Gastrocnemius medialis (tissue), 4 donors: ENCODE measurements around the gene PPP6R2. TPM values are rescaled to one million over a fixed set of nuclear protein-coding genes. Genes with fewer than 3 reads are reported as not detected.
A peak's percentile ranks its signal among the peaks of the same experiment; 100 is the strongest.

ENCODE experiments used
- ATAC-seq, 2 donors: fragments of 150-250 bp; one replicate each; pipeline ENCODE4 v1.9.1; 2016
- DNase-seq, 2 donors: peaks; one replicate each; pipeline ENCODE4 v3.0.0-alpha.2; 2019
- H3K27ac ChIP-seq, 4 donors: fragments of 200-600 bp; sonication (generic); 1 replicate in 1 of 4; 2 replicates in 3 of 4; pipeline ENCODE4 v1.5.1; 2016 to 2018; ENCODE audit warnings: mild to moderate bottlenecking in 2 of 4, moderate library complexity in 1 of 4
- H3K27me3 ChIP-seq, 3 donors: fragments of 200-600 bp; sonication (generic) in 2 of 3; 1 replicate in 1 of 3; 2 replicates in 2 of 3; pipeline versions ENCODE4 v1.5.1 to v1.6.0; 2016 to 2019; ENCODE audit warnings: mild to moderate bottlenecking in 1 of 3, moderate library complexity in 1 of 3
- H3K36me3 ChIP-seq, 2 donors: fragments of 200-600 bp; sonication (generic) in 1 of 2; one replicate each; pipeline ENCODE4 v1.5.1; 2017 to 2018
- H3K4me1 ChIP-seq, 2 donors: fragments of 200-600 bp; sonication (generic) in 1 of 2; one replicate each; pipeline ENCODE4 v1.5.1; 2016 to 2017; ENCODE audit warnings: mild to moderate bottlenecking in 2 of 2
- H3K4me3 ChIP-seq, 4 donors: fragments of 200-600 bp; sonication (generic) in 3 of 4; 1 replicate in 1 of 4; 2 replicates in 3 of 4; pipeline ENCODE4 v1.5.1; 2016 to 2019; ENCODE audit warnings: mild to moderate bottlenecking in 2 of 4
- H3K9me3 ChIP-seq, 3 donors: fragments of 200-600 bp; sonication (generic) in 2 of 3; 1 replicate in 1 of 3; 2 replicates in 2 of 3; pipeline ENCODE4 v1.5.1; 2016 to 2019
- CTCF ChIP-seq, 5 experiments: fragments of 450-650 bp in 3 of 5; fragments of 200-600 bp in 2 of 5; sonication (generic) in 2 of 5; IDR thresholded peaks in 4 of 5; conservative IDR thresholded peaks in 1 of 5; 1 replicate in 4 of 5; 2 replicates in 1 of 5; pipeline ENCODE4 v1.5.1; 2016 to 2019; ENCODE audit warnings: antibody characterized with exemption in 5 of 5, mild to moderate bottlenecking in 3 of 5, moderate library complexity in 3 of 5
- POLR2A ChIP-seq, 2 donors: fragments of 450-650 bp; IDR thresholded peaks; one replicate each; pipeline ENCODE4 v1.6.1; 2017; ENCODE audit warnings: antibody characterized with exemption in 2 of 2, mild to moderate bottlenecking in 2 of 2, moderate library complexity in 2 of 2
- in situ Hi-C, 4 donors: fragments of 200-750 bp; cut with MboI; loops; one replicate each; pipeline versions ENCODE4 v1.15.0 to v1.8.0; 2017; ENCODE audit warnings: low sequenced_read_pairs in 4 of 4
- intact Hi-C: fragments of 100-400 bp; cut with DNase I; formaldehyde crosslinking; loops from one replicate; pipeline ENCODE4 v1.15.1; 2023; ENCODE audit warnings: low total_unique reads
- total RNA-seq, 4 donors: library from RNA; depleted of rRNA; stranded (reverse); fragments of >200 nt; gene quantifications; one replicate each; pipeline versions ENCODE4 v1.1.0 to v1.2.3, GENCODE V29; 2016

The PPP6R2 gene
- total RNA-seq, 4 donors from 2014 or later, result 55.7 to 96.2 (median 74.1) TPM

GRCh38 chr22:50468626-50469025 is 125.5 kb downstream of the PPP6R2 start:
- TF ChIP-seq CTCF (IDR thresholded peaks at IDR 0.05 in 4 of 5, conservative IDR thresholded peaks at IDR 0.05 in 1 of 5) (no peak), POLR2A (IDR thresholded peaks at IDR 0.05) (no peak)
- peaks cover 38 to 44% of the 10 kb centered on the region in 2 donors for H3K4me1 ChIP-seq
- no peak overlapping the region for H3K27ac ChIP-seq

DNA sequence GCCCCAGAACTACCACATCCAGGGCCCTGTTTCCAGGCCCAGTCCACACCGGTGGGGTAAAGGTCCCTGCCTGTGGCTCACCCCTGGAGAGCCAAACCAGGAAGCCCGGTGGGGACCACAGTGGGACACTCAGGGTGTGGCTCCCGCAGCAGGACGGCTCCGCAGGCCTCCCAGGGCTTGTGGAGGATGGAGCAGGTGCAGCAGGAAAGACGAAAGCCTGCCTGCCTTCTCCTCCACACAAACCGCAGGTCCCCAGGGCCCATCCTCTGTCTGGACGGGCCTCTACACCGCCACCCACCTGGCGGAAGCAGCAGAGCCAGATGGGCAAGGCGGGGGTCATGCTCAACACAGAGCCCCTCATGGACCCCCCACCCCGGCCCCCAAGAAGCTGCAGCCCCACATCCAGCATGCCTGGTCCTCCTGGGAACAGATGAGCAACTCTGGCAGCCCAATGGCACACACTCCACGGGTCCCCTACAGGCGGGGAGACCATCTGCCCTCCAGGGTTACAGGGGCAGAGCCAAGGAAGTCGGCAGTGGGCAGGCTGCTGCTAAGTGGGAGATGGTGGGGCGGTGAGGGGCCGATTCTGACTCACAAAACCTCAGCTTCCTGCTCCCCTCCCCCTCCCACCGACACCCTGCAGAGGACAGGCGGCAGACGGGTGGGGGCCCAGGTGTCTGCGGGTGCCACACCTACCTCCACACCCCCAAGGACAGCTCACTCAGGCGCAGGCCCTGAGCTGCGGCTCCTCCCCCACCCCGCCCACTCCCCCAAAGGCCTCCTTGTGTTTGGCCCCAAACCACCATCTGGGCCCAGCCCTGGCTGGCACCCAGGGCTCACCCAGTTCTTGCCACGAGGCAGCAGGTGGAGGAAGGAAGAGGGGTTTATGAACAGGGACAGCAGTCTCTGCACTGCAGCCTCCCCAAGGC is 126.5 kb downstream of the PPP6R2 start:
- in situ Hi-C loops (no loop called here), intact Hi-C loops (no loop called here)
- peak in 1 of 2 donors; percentile 43 for DNase-seq
- Histone ChIP-seq H3K27me3 (no peaks in the 10 kb centered on the region), H3K4me3 (no peak overlapping the region), H3K4me1 (peaks cover 41 to 49% of the 10 kb centered on the region in 2 donors), H3K9me3 (no peaks in the 10 kb centered on the region), H3K27ac (no peak overlapping the region), H3K36me3 (peaks cover 0 to 30% of the 10 kb centered on the region in 2 donors)
- no peak for ATAC-seq
- TF ChIP-seq CTCF (IDR thresholded peaks at IDR 0.05 in 4 of 5, conservative IDR thresholded peaks at IDR 0.05 in 1 of 5) (no peak), POLR2A (IDR thresholded peaks at IDR 0.05) (no peak)

More at GRCh38 chr22:50468626-50469025, 125.5 kb downstream of the PPP6R2 start:
- H3K36me3 ChIP-seq, result peaks cover 0 to 40% of the 10 kb centered on the region in 2 donors
- DNase-seq (no peak), ATAC-seq (no peak)
- no peak overlapping the region for H3K4me3 ChIP-seq
- no peaks in the 10 kb centered on the region for H3K9me3 ChIP-seq
- intact Hi-C loops (no loop called here), in situ Hi-C loops (no loop called here)
- H3K27me3 ChIP-seq, result no peaks in the 10 kb centered on the region

DNA sequence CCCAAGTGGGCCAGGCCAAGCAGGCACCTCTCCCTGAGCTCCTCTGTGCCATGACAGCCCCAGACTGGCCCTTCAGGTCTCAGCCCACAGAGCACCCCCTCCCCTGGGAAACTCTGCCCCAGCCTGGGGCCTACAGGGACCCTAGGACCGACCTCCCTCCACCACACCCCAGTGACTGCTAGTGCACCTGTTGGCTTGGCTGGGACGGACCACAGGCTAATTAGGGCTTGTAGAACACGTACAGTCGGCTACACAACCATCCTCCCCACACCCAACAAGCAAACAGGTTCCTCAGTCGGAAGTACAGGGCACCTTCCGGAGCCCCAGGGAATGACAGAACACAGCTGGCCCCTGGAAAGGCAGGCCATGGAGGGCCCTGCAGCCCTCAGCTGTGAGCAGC is 127.4 kb downstream of the PPP6R2 start:
- Histone ChIP-seq H3K36me3 (peaks cover 0 to 21% of the 10 kb centered on the region in 2 donors), H3K27ac (no peak overlapping the region), H3K4me3 (no peak overlapping the region), H3K4me1 (peaks cover 44 to 53% of the 10 kb centered on the region in 2 donors), H3K27me3 (no peaks in the 10 kb centered on the region), H3K9me3 (no peaks in the 10 kb centered on the region)
- in situ Hi-C loops (no loop called here), intact Hi-C loops (no loop called here)
- TF ChIP-seq CTCF (IDR thresholded peaks at IDR 0.05 in 4 of 5, conservative IDR thresholded peaks at IDR 0.05 in 1 of 5) (no peak), POLR2A (IDR thresholded peaks at IDR 0.05) (no peak)
- DNase-seq (no peak), ATAC-seq (no peak)

GRCh38 chr22:50471197-50471847 is 128.2 kb downstream of the PPP6R2 start:
- Histone ChIP-seq H3K9me3 (no peaks in the 10 kb centered on the region), H3K27me3 (no peaks in the 10 kb centered on the region), H3K4me3 (no peak overlapping the region), H3K27ac (no peak overlapping the region), H3K36me3 (peaks cover 0 to 13% of the 10 kb centered on the region in 2 donors), H3K4me1 (peaks cover 45 to 54% of the 10 kb centered on the region in 2 donors)
- intact Hi-C loops (no loop called here), in situ Hi-C loops (no loop called here)
- no peak for TF ChIP-seq CTCF (IDR thresholded peaks at IDR 0.05 in 4 of 5, conservative IDR thresholded peaks at IDR 0.05 in 1 of 5)
- TF ChIP-seq POLR2A (IDR thresholded peaks at IDR 0.05), result no peak
- ATAC-seq, result no peak
- DNase-seq, result no peak
